Ascending aorta (tissue), 2 donors: ENCODE data around the gene SERF2. TPM values are rescaled to one million over a fixed set of nuclear protein-coding genes. Genes with fewer than 3 reads are reported as not detected.

Experiments used
- DNase-seq, 2 donors: peaks; one replicate each; pipeline ENCODE4 v3.0.0-alpha.2; 2019; ENCODE audit warnings: low spot score in 2 of 2
- H3K27ac ChIP-seq, 2 donors: fragments of 200-600 bp; sonication (generic); one replicate each; pipeline ENCODE4 v1.5.1; 2016 to 2017; ENCODE audit warnings: mild to moderate bottlenecking in 1 of 2
- H3K27me3 ChIP-seq: fragments of 200-600 bp; sonication (generic); one replicate; pipeline ENCODE4 v1.5.1; 2017
- H3K36me3 ChIP-seq, 2 donors: fragments of 200-600 bp; sonication (generic); one replicate each; pipeline ENCODE4 v1.5.1; 2016
- H3K4me1 ChIP-seq, 2 donors: fragments of 200-600 bp; sonication (generic); one replicate each; pipeline ENCODE4 v1.5.1; 2016 to 2017; ENCODE audit warnings: mild to moderate bottlenecking in 1 of 2
- H3K4me3 ChIP-seq, 2 donors: fragments of 200-600 bp; sonication (generic); one replicate each; pipeline ENCODE4 v1.5.1; 2016 to 2017; ENCODE audit warnings: mild to moderate bottlenecking in 1 of 2
- H3K9me3 ChIP-seq, 2 donors: fragments of 200-600 bp; sonication (generic); one replicate each; pipeline ENCODE4 v1.5.1; 2016
- CTCF ChIP-seq, 3 experiments: fragments of 200-600 bp in 2 of 3; fragments of 450-650 bp in 1 of 3; sonication (generic) in 2 of 3; IDR thresholded peaks; one replicate each; pipeline ENCODE4 v1.5.1; 2016 to 2019; ENCODE audit warnings: antibody characterized with exemption in 3 of 3, mild to moderate bottlenecking in 1 of 3, moderate library complexity in 1 of 3
- intact Hi-C: fragments of 100-400 bp; cut with DNase I; formaldehyde crosslinking; loops from one replicate; pipeline ENCODE4 v1.15.1; 2023
- total RNA-seq: library from RNA; depleted of rRNA; stranded (reverse); fragments of >200 nt; gene quantifications from one replicate; pipeline ENCODE4 v1.1.0, GENCODE V29; 2016

The SERF2 gene
- total RNA-seq, 1 donor from 2014 or later = 733 TPM

- Histone ChIP-seq H3K27ac (peak overlapping the region; percentile 88 to 92), H3K27me3 (no peaks in the 10 kb centered on the region), H3K9me3 (no peaks in the 10 kb centered on the region), H3K4me1 (peaks cover 0 to 11% of the 10 kb centered on the region in 2 donors), H3K4me3 (peak overlapping the region; percentile 57 to 73), H3K36me3 (peaks cover 1 to 20% of the 10 kb centered on the region in 2 donors)
- peak; percentile 79 to 87 (median 84) for TF ChIP-seq CTCF (IDR thresholded peaks at IDR 0.05)
- DNase-seq = peak; percentile 53 to 91
- intact Hi-C loops = loop anchor here (1.0 to 10.0 kb wide), 3 partner anchors 15 to 263 kb away; partner anchors contain the start of genes MAP1A, MFAP1, SERF2 and WDR76
Observed at GRCh38 chr15:43777267-43777914, 14.7 kb upstream of the SERF2 start.

DNA sequence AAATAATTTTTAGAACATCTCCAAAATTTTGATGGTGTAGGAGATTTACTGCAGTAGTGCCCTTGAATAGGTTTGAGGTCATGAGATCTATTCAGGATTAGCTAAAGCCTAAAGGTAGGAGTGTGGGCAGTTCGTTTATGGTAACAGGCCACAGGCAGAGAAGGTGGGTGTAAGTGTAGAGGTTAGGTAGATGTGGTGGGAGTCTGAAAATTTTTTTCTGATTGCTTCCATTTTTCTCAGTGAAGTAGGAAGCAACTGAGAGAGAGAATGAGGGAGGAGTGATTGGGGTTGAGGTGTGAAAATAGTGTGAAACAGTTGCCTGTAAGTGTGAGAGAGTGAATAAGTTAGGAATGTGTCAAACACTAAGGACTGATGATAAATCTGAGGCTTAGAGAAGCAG is 13.1 kb upstream of the SERF2 start:
- Histone ChIP-seq H3K36me3 (peaks cover 0 to 3% of the 10 kb centered on the region in 2 donors), H3K27me3 (no peaks in the 10 kb centered on the region), H3K4me1 (peaks cover 0 to 11% of the 10 kb centered on the region in 2 donors), H3K27ac (no peak overlapping the region), H3K9me3 (no peaks in the 10 kb centered on the region), H3K4me3 (no peak overlapping the region)
- no peak for TF ChIP-seq CTCF (IDR thresholded peaks at IDR 0.05)
- DNase-seq = no peak
- intact Hi-C loops = loop anchor here (10.0 kb wide), 2 partner anchors 46 to 264 kb away; partner anchors contain the start of genes MAP1A, MFAP1 and WDR76

- Histone ChIP-seq H3K27ac (no peak overlapping the region), H3K36me3 (peaks cover 9 to 10% of the 10 kb centered on the region in 2 donors), H3K4me1 (peaks cover 12 to 13% of the 10 kb centered on the region in 2 donors), H3K9me3 (no peaks in the 10 kb centered on the region), H3K4me3 (no peak overlapping the region), H3K27me3 (no peaks in the 10 kb centered on the region)
- TF ChIP-seq CTCF (IDR thresholded peaks at IDR 0.05) = no peak
- DNase-seq = no peak
- intact Hi-C loops = no loop called here
Observed at GRCh38 chr15:43789409-43789808, 2.7 kb upstream of the SERF2 start.

DNA sequence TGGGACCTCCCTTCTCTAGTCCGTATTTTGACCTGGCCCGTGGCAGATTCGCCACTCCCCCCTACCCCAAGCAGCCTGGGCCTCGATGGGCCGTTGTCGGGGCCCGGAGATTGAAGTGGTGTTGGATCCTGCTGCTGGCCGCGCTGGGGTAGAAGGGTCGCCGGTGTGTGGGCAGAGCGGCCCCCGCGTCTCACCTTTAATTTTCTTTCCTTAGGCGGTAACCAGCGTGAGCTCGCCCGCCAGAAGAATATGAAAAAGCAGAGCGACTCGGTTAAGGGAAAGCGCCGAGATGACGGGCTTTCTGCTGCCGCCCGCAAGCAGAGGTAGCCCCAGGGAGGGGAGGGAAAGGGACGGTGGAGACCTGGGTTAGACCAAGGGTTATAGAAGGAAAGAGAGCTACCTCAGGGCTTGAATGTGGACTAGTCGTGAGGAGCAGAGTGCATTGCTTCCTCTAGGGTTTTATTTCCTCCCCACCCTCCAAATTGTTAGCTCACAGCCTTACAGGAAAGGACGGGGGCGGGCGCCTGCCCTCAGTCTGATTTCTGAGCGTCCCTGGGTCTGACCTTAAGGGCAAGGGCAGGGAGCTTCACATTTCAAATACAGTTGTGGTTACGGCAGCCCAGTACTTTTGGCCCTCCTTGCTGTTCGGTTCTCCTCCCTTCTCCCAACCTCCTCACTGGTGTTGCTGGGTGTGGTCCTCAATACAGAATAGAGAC is 799 bp downstream of the SERF2 start:
- H3K27ac ChIP-seq = peak overlapping the region; percentile 88 to 99
- DNase-seq = no peak
- TF ChIP-seq CTCF (IDR thresholded peaks at IDR 0.05) = no peak
- H3K4me3 ChIP-seq = peak overlapping the region; percentile 74 to 99
- intact Hi-C loops = loop anchor here (1.0 to 10.0 kb wide), 5 partner anchors 7 to 492 kb away; partner anchors contain the start of genes GOLM2, HYPK, MFAP1 and PDIA3
- H3K9me3 ChIP-seq = no peaks in the 10 kb centered on the region
- H3K27me3 ChIP-seq = no peaks in the 10 kb centered on the region
- peaks cover 19 to 29% of the 10 kb centered on the region in 2 donors for H3K4me1 ChIP-seq
- peaks cover 20 to 38% of the 10 kb centered on the region in 2 donors for H3K36me3 ChIP-seq

GRCh38 chr15:43793647-43794046 is 1.5 kb downstream of the SERF2 start:
- H3K27ac ChIP-seq = peak overlapping the region; percentile 88 to 99
- no peaks in the 10 kb centered on the region for H3K9me3 ChIP-seq
- no peak for TF ChIP-seq CTCF (IDR thresholded peaks at IDR 0.05)
- no peaks in the 10 kb centered on the region for H3K27me3 ChIP-seq
- peaks cover 20 to 41% of the 10 kb centered on the region in 2 donors for H3K36me3 ChIP-seq
- peaks cover 19 to 31% of the 10 kb centered on the region in 2 donors for H3K4me1 ChIP-seq
- no peak for DNase-seq
- H3K4me3 ChIP-seq = peak overlapping the region; percentile 74 to 99
- intact Hi-C loops = loop anchor here (10.0 kb wide), 1 partner anchor 491 kb away; the partner anchor contains the start of gene GOLM2
